ENCODE results near the gene SLC1A7.

Gene SLC1A7

DNA sequence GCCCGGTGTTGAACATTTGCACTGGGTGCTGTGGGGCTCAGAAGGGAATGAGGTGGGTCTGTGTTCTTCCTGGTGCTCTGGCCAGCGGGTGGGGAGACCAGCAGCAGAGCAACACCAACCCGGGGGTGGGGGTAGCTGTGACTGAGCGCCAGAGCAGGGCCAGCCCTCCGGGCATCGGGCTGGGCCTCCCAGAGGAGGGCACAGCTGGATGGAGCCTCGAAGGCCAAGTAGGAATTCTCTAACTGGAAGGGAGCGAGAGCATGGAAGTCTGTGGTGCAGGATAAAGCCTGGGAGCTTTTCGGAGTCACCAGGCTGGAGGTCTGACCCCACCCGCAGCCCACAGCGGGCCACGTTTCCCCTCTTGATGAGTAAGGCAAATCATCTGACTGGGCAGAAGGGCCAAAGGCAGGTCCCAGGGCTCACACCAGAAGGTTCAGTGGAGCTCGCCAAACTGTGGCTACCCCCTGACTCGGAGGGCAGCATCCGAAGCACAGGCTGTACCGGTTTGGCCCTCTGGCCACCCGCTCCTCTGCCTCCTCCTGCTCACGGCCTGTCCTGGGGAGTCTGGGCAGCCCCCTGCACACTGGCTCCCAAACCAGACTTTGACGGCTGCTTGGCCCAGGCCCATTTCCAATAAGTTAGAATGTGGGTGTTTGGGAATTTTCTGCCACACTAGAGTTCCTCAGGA lies 18.8 kb downstream of the SLC1A7 start:
- no peak overlapping the region for H3K4me3 ChIP-seq (ENCODE audit: low read depth, low read length)

DNA sequence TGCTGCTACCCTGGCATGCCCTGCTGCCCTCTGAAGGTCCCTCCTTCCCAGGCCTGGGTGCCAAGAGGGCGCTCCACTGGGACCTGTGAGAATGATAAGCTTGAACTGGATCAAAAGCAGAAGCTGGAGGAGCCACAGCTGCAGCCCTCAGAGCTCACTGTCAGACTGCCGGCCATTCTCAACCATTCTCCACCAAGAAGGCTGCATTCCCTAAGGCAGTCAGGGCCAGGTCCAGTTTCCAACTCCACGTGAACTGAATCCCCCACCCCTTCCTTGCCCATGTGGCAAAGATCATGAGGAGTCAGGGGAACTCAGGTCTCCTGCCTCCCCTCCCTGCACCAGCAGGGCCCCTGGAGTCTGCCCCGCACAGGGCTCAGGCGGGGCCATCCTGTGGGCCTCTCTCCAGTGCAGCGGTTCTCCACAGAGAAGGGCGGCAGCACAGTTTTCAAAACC lies 19.5 kb downstream of the SLC1A7 start:
- TF ChIP-seq, protein P1, sequence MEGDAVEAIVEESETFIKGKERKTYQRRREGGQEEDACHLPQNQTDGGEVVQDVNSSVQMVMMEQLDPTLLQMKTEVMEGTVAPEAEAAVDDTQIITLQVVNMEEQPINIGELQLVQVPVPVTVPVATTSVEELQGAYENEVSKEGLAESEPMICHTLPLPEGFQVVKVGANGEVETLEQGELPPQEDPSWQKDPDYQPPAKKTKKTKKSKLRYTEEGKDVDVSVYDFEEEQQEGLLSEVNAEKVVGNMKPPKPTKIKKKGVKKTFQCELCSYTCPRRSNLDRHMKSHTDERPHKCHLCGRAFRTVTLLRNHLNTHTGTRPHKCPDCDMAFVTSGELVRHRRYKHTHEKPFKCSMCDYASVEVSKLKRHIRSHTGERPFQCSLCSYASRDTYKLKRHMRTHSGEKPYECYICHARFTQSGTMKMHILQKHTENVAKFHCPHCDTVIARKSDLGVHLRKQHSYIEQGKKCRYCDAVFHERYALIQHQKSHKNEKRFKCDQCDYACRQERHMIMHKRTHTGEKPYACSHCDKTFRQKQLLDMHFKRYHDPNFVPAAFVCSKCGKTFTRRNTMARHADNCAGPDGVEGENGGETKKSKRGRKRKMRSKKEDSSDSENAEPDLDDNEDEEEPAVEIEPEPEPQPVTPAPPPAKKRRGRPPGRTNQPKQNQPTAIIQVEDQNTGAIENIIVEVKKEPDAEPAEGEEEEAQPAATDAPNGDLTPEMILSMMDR (IDR thresholded peaks at IDR 0.05; ENCODE audit: borderline replicate concordance, insufficient read depth, low read depth, low read length), result no peak
- H3K4me3 ChIP-seq (ENCODE audit: low read depth, low read length), result no peak overlapping the region

More for the DNA sequence above, 18.8 kb downstream of the SLC1A7 start:
- TF ChIP-seq, protein P1 (IDR thresholded peaks at IDR 0.05; ENCODE audit: borderline replicate concordance, insufficient read depth, low read depth, low read length), result no peak

DNA sequence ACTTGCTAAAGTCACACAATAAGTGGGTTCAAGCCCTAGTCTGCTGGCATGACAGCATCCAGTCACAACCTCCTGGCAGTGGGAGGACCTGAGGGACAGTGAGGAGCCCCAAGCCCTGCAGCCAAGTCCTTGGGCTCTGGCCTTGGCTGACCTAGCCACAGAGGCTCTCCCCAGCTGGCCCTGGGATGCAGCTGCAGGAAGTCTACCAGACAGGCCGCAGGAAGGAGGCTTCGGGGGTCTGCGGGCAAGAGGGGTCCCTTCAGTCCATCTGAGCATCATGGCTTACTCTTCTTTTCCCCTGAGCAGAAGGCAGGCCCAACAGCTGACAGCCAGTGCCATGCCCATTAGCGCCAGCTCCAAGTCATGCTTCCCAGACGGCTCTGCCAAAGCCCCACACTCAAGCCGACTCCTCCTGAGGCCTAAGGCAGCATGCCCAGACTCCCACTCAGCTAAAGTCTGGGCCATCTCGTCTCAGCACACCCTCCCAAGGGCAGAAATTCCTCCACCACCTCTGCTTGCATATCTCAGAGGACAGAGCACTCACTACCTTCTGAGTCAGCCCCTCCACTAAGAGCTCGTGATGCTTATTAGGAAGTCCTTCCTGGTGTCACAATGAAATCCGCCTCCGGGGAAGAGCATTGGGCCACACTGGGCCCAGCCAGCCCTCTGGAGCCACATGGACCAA lies 20.1 kb downstream of the SLC1A7 start:
- TF ChIP-seq, protein P1 (IDR thresholded peaks at IDR 0.05; ENCODE audit: borderline replicate concordance, insufficient read depth, low read depth, low read length), result no peak
- no peak overlapping the region for H3K4me3 ChIP-seq (ENCODE audit: low read depth, low read length)

DNA sequence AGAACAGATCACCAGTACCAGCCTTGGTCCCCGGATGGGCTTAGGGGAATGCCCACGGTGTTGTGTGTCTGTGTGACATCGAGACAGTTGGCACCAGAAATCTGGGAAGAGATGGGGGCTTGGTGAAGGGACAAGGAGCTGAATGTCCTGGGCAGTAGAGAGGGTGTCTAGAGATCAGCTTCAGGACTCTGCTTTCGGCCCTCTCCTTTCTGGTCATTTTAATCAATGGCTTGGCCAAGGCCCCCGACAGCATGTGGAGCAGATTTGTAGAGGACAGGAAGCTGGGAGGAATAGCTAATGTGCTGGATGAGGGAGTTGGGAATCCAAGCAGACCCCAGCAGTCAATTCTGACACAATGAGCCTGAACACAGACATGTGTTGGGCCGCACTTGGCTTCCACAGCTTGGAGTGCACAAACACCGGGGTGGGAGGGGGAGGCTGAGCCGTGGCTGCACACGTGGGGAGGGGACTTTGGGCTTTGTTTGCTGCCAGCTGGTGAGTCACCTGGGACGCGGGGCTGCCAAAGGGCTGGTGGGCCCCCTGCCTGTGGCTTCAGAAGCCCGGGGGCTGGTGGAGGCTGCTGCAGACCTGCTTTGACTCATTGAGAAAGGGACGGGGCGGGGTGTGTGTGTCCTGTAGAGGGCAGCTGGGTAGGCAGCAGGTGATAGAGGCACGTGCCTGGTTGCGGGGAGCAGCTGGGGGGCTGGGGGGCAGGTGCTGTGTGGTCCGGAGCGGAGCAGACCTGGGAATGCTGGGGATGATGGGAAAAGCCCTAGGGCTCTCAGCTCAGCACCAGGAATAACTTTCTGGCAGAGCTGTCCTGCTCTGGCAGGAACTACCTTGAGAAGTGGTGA lies 20.9 kb downstream of the SLC1A7 start:
- H3K4me3 ChIP-seq (ENCODE audit: low read depth, low read length), result no peak overlapping the region
- TF ChIP-seq, protein P1 (IDR thresholded peaks at IDR 0.05; ENCODE audit: borderline replicate concordance, insufficient read depth, low read depth, low read length), result no peak

DNA sequence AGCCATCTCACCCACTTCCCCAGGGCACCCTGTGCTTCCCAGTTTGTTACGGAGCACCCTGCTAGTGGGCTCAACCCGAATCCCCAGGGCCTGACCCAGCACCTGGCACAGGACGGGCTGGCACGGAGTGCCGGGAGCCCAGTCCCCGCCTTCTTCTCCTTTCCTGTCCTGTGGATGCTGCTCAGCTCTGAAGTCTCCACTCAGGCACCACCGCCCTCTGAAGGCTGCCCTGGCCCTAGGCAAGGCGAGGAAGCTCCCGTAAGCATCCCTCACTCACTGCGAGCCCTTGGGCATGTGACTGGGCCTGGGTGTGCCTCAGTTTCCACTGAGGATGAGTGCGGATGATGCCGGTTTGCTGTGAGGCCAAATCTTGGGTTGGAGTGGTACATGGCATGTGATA lies 21.8 kb downstream of the SLC1A7 start:
- TF ChIP-seq, protein P1 (IDR thresholded peaks at IDR 0.05; ENCODE audit: borderline replicate concordance, insufficient read depth, low read depth, low read length), result no peak
- H3K4me3 ChIP-seq (ENCODE audit: low read depth, low read length), result no peak overlapping the region

DNA sequence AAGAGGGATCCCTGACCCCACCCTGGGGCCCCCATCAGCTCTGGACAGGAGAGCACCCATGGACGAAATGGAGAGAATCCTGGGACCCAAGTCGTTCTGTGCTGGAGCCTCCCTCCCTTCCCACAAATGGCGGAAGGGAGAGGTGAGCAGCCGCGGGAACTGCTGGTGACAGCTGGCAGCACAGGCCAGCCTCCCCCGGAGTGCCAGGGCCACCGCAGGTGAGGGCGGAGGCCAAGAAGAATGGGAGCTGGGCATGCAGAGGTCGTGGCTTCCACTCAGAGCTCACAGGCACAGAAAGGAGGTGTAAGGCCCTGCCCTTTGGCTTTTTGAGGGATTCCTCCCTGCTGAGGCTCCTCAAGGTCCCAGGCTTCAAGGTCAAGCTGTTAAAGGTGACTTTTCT lies 24.6 kb downstream of the SLC1A7 start:
- H3K4me3 ChIP-seq (ENCODE audit: low read depth, low read length), result no peak overlapping the region
- TF ChIP-seq, protein P1 (IDR thresholded peaks at IDR 0.05; ENCODE audit: borderline replicate concordance, insufficient read depth, low read depth, low read length), result no peak

Data from GM12875 (cell line).